Measurements from ENCODE around the gene CDADC1.

- TF ChIP-seq HMGXB3 (CRISPR knock-in tag; IDR thresholded peaks at IDR 0.05; ENCODE audit: borderline replicate concordance) = no peak
- no peak for TF ChIP-seq POLR2A (IDR thresholded peaks at IDR 0.05; ENCODE audit: insufficient read depth in 1 of 2, low read depth in 2 of 2, low read length in 2 of 2)
- TF ChIP-seq JUNB (CRISPR knock-in tag; IDR thresholded peaks at IDR 0.05; ENCODE audit: borderline replicate concordance) = no peak
- TF ChIP-seq FOSL1 (CRISPR knock-in tag; IDR thresholded peaks at IDR 0.05; ENCODE audit: borderline replicate concordance) = no peak
- no peak for TF ChIP-seq SMYD3 (CRISPR knock-in tag; IDR thresholded peaks at IDR 0.05)
- no peak for TF ChIP-seq TAF1 (CRISPR knock-in tag; IDR thresholded peaks at IDR 0.05)
Measured at GRCh38 chr13:49213539-49213938, 34.2 kb upstream of the CDADC1 start.

All from HepG2 (cell line).